Thoracic aorta (tissue), 2 donors: ENCODE results near the gene CUL9. TPM values are rescaled to one million over a fixed set of nuclear protein-coding genes. Genes with fewer than 3 reads are reported as not detected.

Experiments used
- ATAC-seq: fragments of 150-250 bp; one replicate; pipeline ENCODE4 v1.8.0; 2017; ENCODE audit warnings: low read depth; ENCODE audit not compliant: insufficient number of reproducible peaks, low FRiP score
- DNase-seq: peaks from one replicate; pipeline ENCODE4 v3.0.0-alpha.2; 2020; ENCODE audit warnings: low spot score
- H3K27ac ChIP-seq, 2 donors: fragments of 200-600 bp; sonication (generic); 1 replicate in 1 of 2; 2 replicates in 1 of 2; pipeline ENCODE4 v1.5.1; 2016; ENCODE audit warnings: mild to moderate bottlenecking in 2 of 2, moderate library complexity in 2 of 2
- H3K27me3 ChIP-seq: fragments of 200-600 bp; sonication (generic); replicated peaks from 2 replicates; pipeline ENCODE4 v1.6.0; 2016; ENCODE audit warnings: mild to moderate bottlenecking; ENCODE audit not compliant: insufficient read depth
- H3K36me3 ChIP-seq: fragments of 200-600 bp; sonication (generic); one replicate; pipeline ENCODE4 v1.5.1; 2016
- H3K4me1 ChIP-seq, 2 donors: fragments of 200-600 bp; sonication (generic); 1 replicate in 1 of 2; 2 replicates in 1 of 2; pipeline versions ENCODE4 v1.5.1 to v1.6.0; 2016; ENCODE audit warnings: low read depth in 2 of 2, mild to moderate bottlenecking in 1 of 2; ENCODE audit not compliant: control insufficient read depth in 1 of 2
- H3K4me3 ChIP-seq: fragments of 200-600 bp; sonication (generic); 2 replicates; pipeline ENCODE4 v1.5.1; 2016; ENCODE audit warnings: mild to moderate bottlenecking
- H3K9me3 ChIP-seq: fragments of 200-600 bp; sonication (generic); 2 replicates; pipeline ENCODE4 v1.5.1; 2016
- CTCF ChIP-seq: fragments of 200-600 bp; sonication (generic); IDR thresholded peaks from one replicate; pipeline ENCODE4 v1.5.1; 2019; ENCODE audit warnings: antibody characterized with exemption
- total RNA-seq, 2 donors: library from RNA; depleted of rRNA; stranded (reverse); fragments of >200 nt; gene quantifications; one replicate each; pipeline versions ENCODE4 v1.1.0 to v1.2.3, GENCODE V29; 2016

The CUL9 gene
- total RNA-seq, 2 donors from 2014 or later = 30.3 to 41.2 TPM

GRCh38 chr6:43256670-43257366, 74.8 kb downstream of the CUL9 start:
- H3K4me3 ChIP-seq = no peak overlapping the region
- no peak for TF ChIP-seq CTCF
- H3K9me3 ChIP-seq = no peaks in the 10 kb centered on the region
- no peaks in the 10 kb centered on the region for H3K27me3 ChIP-seq
- ATAC-seq (no peak), DNase-seq (no peak)
- no peaks in the 10 kb centered on the region for H3K36me3 ChIP-seq
- no peak overlapping the region for H3K27ac ChIP-seq
- H3K4me1 ChIP-seq = no peaks in the 10 kb centered on the region

GRCh38 chr6:43257367-43258145, 75.6 kb downstream of the CUL9 start:
- Histone ChIP-seq H3K4me1 (no peaks in the 10 kb centered on the region), H3K4me3 (no peak overlapping the region), H3K9me3 (no peaks in the 10 kb centered on the region), H3K27me3 (no peaks in the 10 kb centered on the region), H3K27ac (no peak overlapping the region), H3K36me3 (no peaks in the 10 kb centered on the region)
- no peak for ATAC-seq
- no peak for DNase-seq
- TF ChIP-seq CTCF = no peak

- no peak for TF ChIP-seq CTCF
- Histone ChIP-seq H3K36me3 (no peaks in the 10 kb centered on the region), H3K27ac (no peak overlapping the region), H3K4me1 (no peaks in the 10 kb centered on the region), H3K9me3 (no peaks in the 10 kb centered on the region), H3K27me3 (no peaks in the 10 kb centered on the region), H3K4me3 (no peak overlapping the region)
- ATAC-seq (no peak), DNase-seq (no peak)
These were observed 76.2 kb downstream of the CUL9 start for GRCh38 chr6:43258180-43258579.

- ATAC-seq = no peak
- H3K4me1 ChIP-seq = no peaks in the 10 kb centered on the region
These were observed 77.1 kb downstream of the CUL9 start for GRCh38 chr6:43258807-43259686.

More at GRCh38 chr6:43258807-43259686, 77.1 kb downstream of the CUL9 start:
- Histone ChIP-seq H3K36me3 (no peaks in the 10 kb centered on the region), H3K4me3 (no peak overlapping the region), H3K9me3 (no peaks in the 10 kb centered on the region), H3K27ac (no peak overlapping the region), H3K27me3 (no peaks in the 10 kb centered on the region)
- no peak for TF ChIP-seq CTCF
- DNase-seq = no peak
